GM18951 (cell line): ENCODE data around the gene SLC44A2.

Source experiments
- POLR2A ChIP-seq: IDR thresholded peaks from 4 replicates; pipeline ENCODE4 v1.6.1; 2011; ENCODE audit warnings: mild to moderate bottlenecking; ENCODE audit not compliant: insufficient read length, insufficient read depth; ENCODE audit errors: extremely low read depth
- in situ Hi-C: fragments of 300-500 bp; cut with MboI; formaldehyde crosslinking; loops from one replicate; pipeline ENCODE4 v1.12.0; 2022; ENCODE audit warnings: low sequenced_read_pairs, mixed read lengths, inconsistent platforms; ENCODE audit not compliant: unreplicated experiment

SLC44A2 gene

GRCh38 chr19:10603084-10603872 lies 22.1 kb upstream of the SLC44A2 start:
- TF ChIP-seq POLR2A, result peak; percentile 52
- in situ Hi-C loops, result no loop called here

GRCh38 chr19:10603873-10604459 lies 21.4 kb upstream of the SLC44A2 start:
- in situ Hi-C loops, result no loop called here

GRCh38 chr19:10604460-10604980 lies 20.8 kb upstream of the SLC44A2 start:
- in situ Hi-C loops, result no loop called here

More at GRCh38 chr19:10603873-10604459, 21.4 kb upstream of the SLC44A2 start:
- TF ChIP-seq POLR2A, result no peak

GRCh38 chr19:10611907-10612306 lies 13.4 kb upstream of the SLC44A2 start:
- no peak for TF ChIP-seq POLR2A
- in situ Hi-C loops, result no loop called here

More at GRCh38 chr19:10604460-10604980, 20.8 kb upstream of the SLC44A2 start:
- peak; percentile 63 for TF ChIP-seq POLR2A

- in situ Hi-C loops, result no loop called here
- TF ChIP-seq POLR2A, result no peak
These were observed 12.7 kb upstream of the SLC44A2 start for GRCh38 chr19:10612499-10613119.

GRCh38 chr19:10615429-10616023 lies 9.8 kb upstream of the SLC44A2 start:
- in situ Hi-C loops, result no loop called here
- TF ChIP-seq POLR2A, result no peak

GRCh38 chr19:10617409-10618121 lies 7.8 kb upstream of the SLC44A2 start:
- in situ Hi-C loops, result no loop called here
- TF ChIP-seq POLR2A, result no peak

- no peak for TF ChIP-seq POLR2A
- in situ Hi-C loops, result no loop called here
These were observed 6.5 kb upstream of the SLC44A2 start for GRCh38 chr19:10618846-10619245.

- in situ Hi-C loops, result no loop called here
- no peak for TF ChIP-seq POLR2A
These were observed 4.6 kb upstream of the SLC44A2 start for GRCh38 chr19:10620786-10621185.

- TF ChIP-seq POLR2A, result no peak
- in situ Hi-C loops, result no loop called here
These were observed 3.4 kb upstream of the SLC44A2 start for GRCh38 chr19:10621966-10622365.

GRCh38 chr19:10624585-10624984 lies 768 bp upstream of the SLC44A2 start:
- no peak for TF ChIP-seq POLR2A
- in situ Hi-C loops, result no loop called here

- TF ChIP-seq POLR2A, result no peak
- in situ Hi-C loops, result no loop called here
These were observed 397 bp downstream of the SLC44A2 start for GRCh38 chr19:10625762-10626138.

GRCh38 chr19:10631874-10632273 lies 6.5 kb downstream of the SLC44A2 start:
- no peak for TF ChIP-seq POLR2A
- in situ Hi-C loops, result no loop called here

GRCh38 chr19:10634430-10634829 lies 9.1 kb downstream of the SLC44A2 start:
- in situ Hi-C loops, result no loop called here
- no peak for TF ChIP-seq POLR2A
